ENCODE measurements around the gene PTPRE. TPM values are rescaled to one million over a fixed set of nuclear protein-coding genes. Genes with fewer than 3 reads are reported as not detected.
"Not testable (repeated sequence)": the region's sequence is repeated elsewhere in the genome, so short reads cannot be mapped to it uniquely, and the experiment has no call there.

The PTPRE gene
- total RNA-seq, 1 experiment from 2014 or later: 20.4 TPM

DNA sequence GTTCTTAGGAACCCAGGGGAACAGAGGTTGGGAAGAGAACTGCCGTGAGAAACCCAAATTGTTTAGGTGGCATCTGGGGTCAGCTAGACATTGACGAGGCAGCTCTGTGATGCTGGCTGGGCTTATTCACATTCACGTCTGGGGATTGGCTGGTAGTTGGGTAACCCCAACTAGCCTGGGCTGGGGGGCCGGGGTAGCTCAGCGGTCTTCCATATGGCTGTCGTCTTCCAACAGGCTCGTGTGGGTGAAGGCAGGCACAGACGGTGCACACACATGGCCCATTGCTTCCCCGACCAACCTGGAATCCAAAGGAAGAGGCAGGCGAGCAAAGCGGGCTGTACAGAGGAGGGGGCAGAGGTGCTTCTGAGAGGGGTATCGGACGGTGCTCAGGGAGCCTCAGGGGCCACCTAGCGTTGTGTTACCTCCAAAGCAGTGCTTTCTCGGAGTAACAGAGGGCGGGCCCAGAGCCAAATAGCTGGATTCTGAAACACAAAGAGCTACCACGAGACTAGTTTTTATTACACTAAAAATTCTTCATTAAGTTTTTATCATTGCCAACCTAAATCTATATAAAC, 184.8 kb downstream of the PTPRE start:
- no peaks in the 10 kb centered on the region for H4K20me1 ChIP-seq (ENCODE audit: insufficient read depth, low read depth, low read length)
- no peaks in the 10 kb centered on the region for H3K36me3 ChIP-seq (ENCODE audit: insufficient read depth, low read length)
- no peaks in the 10 kb centered on the region for H3K79me2 ChIP-seq (ENCODE audit: low read length)
- peaks cover 9% of the 10 kb centered on the region for H3K4me1 ChIP-seq (ENCODE audit: low read length)
- no peak overlapping the region for H3K27ac ChIP-seq (ENCODE audit: low read length)
- no peaks in the 10 kb centered on the region for H3K9me2 ChIP-seq (replicated peaks; ENCODE audit: insufficient read depth, low read length)
- H3K27me3 ChIP-seq (ENCODE audit: low read length): no peaks in the 10 kb centered on the region
- peak; percentile 48 for DNase-seq
- no peak overlapping the region for H3K4me2 ChIP-seq (ENCODE audit: low read depth, low read length, poor library complexity, severe bottlenecking)
- no peaks in the 10 kb centered on the region for H3K9me3 ChIP-seq (ENCODE audit: low read length)
- H3K9ac ChIP-seq (ENCODE audit: low read length): no peak overlapping the region
- no peak overlapping the region for H2AFZ ChIP-seq (ENCODE audit: low read length)
- H3K4me3 ChIP-seq (ENCODE audit: low read length): no peak overlapping the region

- H2AFZ ChIP-seq (ENCODE audit: low read length): no peak overlapping the region
- no peak overlapping the region for H3K4me3 ChIP-seq (ENCODE audit: low read length)
- no peaks in the 10 kb centered on the region for H3K36me3 ChIP-seq (ENCODE audit: insufficient read depth, low read length)
- H3K9me2 ChIP-seq (replicated peaks; ENCODE audit: insufficient read depth, low read length): no peaks in the 10 kb centered on the region
- no peaks in the 10 kb centered on the region for H3K27me3 ChIP-seq (ENCODE audit: low read length)
- H4K20me1 ChIP-seq (ENCODE audit: insufficient read depth, low read depth, low read length): no peaks in the 10 kb centered on the region
- H3K4me2 ChIP-seq (ENCODE audit: low read depth, low read length, poor library complexity, severe bottlenecking): no peak overlapping the region
- no peak overlapping the region for H3K9ac ChIP-seq (ENCODE audit: low read length)
- H3K4me1 ChIP-seq (ENCODE audit: low read length): peaks cover 6% of the 10 kb centered on the region
- no peak overlapping the region for H3K27ac ChIP-seq (ENCODE audit: low read length)
- no peak for DNase-seq
- no peaks in the 10 kb centered on the region for H3K79me2 ChIP-seq (ENCODE audit: low read length)
- H3K9me3 ChIP-seq (ENCODE audit: low read length): no peaks in the 10 kb centered on the region
Measured at GRCh38 chr10:128092454-128092853, 185.6 kb downstream of the PTPRE start.

GRCh38 chr10:128094596-128094995, 187.7 kb downstream of the PTPRE start:
- H3K36me3 ChIP-seq (ENCODE audit: insufficient read depth, low read length): peaks cover 12% of the 10 kb centered on the region; the same call in 1 of the 2 replicates
- not testable (repeated sequence) for H3K9me3 ChIP-seq (ENCODE audit: low read length); H3K27me3 ChIP-seq (ENCODE audit: low read length); H2AFZ ChIP-seq (ENCODE audit: low read length); DNase-seq; H3K4me1 ChIP-seq (ENCODE audit: low read length); H3K27ac ChIP-seq (ENCODE audit: low read length); H3K9me2 ChIP-seq (replicated peaks; ENCODE audit: insufficient read depth, low read length); H3K4me3 ChIP-seq (ENCODE audit: low read length); H3K9ac ChIP-seq (ENCODE audit: low read length); H3K79me2 ChIP-seq (ENCODE audit: low read length); H4K20me1 ChIP-seq (ENCODE audit: insufficient read depth, low read depth, low read length); H3K4me2 ChIP-seq (ENCODE audit: low read depth, low read length, poor library complexity, severe bottlenecking)

GRCh38 chr10:128095027-128095752, 188.3 kb downstream of the PTPRE start:
- DNase-seq: peak; percentile 46
- Histone ChIP-seq H3K4me2 (ENCODE audit: low read depth, low read length, poor library complexity, severe bottlenecking) (no peak overlapping the region), H2AFZ (ENCODE audit: low read length) (no peak overlapping the region), H3K4me3 (ENCODE audit: low read length) (no peak overlapping the region), H4K20me1 (ENCODE audit: insufficient read depth, low read depth, low read length) (no peaks in the 10 kb centered on the region), H3K9me2 (replicated peaks; ENCODE audit: insufficient read depth, low read length) (no peaks in the 10 kb centered on the region), H3K79me2 (ENCODE audit: low read length) (no peaks in the 10 kb centered on the region), H3K9ac (ENCODE audit: low read length) (no peak overlapping the region), H3K36me3 (ENCODE audit: insufficient read depth, low read length) (peaks cover 18% of the 10 kb centered on the region; the same call in 1 of the 2 replicates), H3K27me3 (ENCODE audit: low read length) (no peaks in the 10 kb centered on the region), H3K9me3 (ENCODE audit: low read length) (no peaks in the 10 kb centered on the region), H3K27ac (ENCODE audit: low read length) (no peak overlapping the region), H3K4me1 (ENCODE audit: low read length) (no peaks in the 10 kb centered on the region)

DNA sequence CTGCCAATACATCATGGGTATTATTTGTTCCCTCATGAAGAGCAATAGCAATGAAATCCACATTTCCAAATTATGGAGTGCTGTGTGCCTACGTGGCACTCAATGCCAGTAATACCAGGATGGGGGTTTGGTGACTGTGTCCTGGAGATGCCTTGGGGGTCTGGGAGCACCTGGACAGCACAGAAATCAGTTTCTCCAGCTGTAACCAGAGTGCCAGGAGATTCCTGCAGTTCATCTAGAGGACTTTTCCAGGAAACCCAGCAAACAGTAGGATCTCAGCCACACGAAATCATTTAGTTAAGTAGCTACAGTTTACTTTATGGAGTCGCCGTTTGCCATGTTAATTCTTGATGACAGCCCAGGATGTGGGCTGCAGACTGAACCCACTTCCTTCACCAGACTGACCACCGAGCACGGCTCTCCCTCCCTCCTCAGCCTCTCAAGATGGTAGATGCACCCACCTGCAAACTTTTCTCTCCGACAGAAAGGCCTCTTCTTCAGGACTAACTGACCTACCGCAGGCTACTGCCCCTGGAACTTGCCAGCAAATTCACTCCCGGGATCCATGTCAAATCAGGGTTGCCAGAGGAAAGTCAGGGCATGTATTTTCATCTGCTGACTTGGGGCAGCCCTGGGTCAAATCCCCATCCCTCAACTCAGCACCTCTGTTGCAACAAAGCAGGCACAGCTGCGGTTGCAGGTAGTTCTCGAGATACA, 189.0 kb downstream of the PTPRE start:
- peaks cover 24% of the 10 kb centered on the region; the same call in 1 of the 2 replicates for H3K36me3 ChIP-seq (ENCODE audit: insufficient read depth, low read length)
- H3K9me3 ChIP-seq (ENCODE audit: low read length): no peaks in the 10 kb centered on the region
- H4K20me1 ChIP-seq (ENCODE audit: insufficient read depth, low read depth, low read length): no peaks in the 10 kb centered on the region
- H3K4me2 ChIP-seq (ENCODE audit: low read depth, low read length, poor library complexity, severe bottlenecking): no peak overlapping the region
- H3K27me3 ChIP-seq (ENCODE audit: low read length): no peaks in the 10 kb centered on the region
- DNase-seq: no peak
- H3K27ac ChIP-seq (ENCODE audit: low read length): no peak overlapping the region
- no peaks in the 10 kb centered on the region for H3K4me1 ChIP-seq (ENCODE audit: low read length)
- H2AFZ ChIP-seq (ENCODE audit: low read length): no peak overlapping the region
- H3K79me2 ChIP-seq (ENCODE audit: low read length): no peaks in the 10 kb centered on the region
- no peak overlapping the region for H3K4me3 ChIP-seq (ENCODE audit: low read length)
- no peaks in the 10 kb centered on the region for H3K9me2 ChIP-seq (replicated peaks; ENCODE audit: insufficient read depth, low read length)
- no peak overlapping the region for H3K9ac ChIP-seq (ENCODE audit: low read length)

DNA sequence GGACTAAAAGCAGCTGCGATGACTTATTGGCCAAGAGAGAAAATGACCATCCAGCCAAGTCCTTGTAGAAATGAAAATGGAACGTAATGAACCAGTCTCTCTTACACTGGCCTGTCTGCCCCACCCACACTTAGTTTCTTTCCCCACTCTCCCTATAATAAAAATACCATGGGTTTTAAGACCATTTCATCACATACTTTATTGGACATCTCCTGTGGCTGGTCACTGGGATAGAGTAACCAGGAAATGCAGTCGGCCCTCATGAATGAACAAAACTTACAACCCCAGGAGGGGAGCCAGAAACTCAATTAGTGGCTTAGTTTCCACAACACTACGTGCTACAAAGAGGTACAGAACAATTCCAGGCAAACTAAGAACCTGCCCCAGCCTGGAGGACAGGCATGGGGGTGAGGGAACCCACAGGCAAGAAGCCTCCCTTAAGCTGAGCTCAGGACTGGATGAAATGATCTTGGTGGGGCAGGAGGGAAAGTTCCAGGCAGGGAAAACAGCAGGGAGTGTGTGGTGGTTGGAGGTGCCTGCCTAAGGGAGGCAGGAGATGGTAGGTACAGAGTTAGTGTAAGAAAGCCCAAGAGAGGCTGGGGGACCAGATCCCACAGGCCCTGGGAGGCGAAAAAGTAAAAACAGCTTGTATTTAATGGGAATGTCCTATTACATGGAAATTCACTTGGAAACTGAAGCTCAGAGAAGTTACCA, 189.7 kb downstream of the PTPRE start:
- no peak for DNase-seq
- H3K4me3 ChIP-seq (ENCODE audit: low read length): no peak overlapping the region
- H2AFZ ChIP-seq (ENCODE audit: low read length): no peak overlapping the region
- peaks cover 31% of the 10 kb centered on the region; the same call in 1 of the 2 replicates for H3K36me3 ChIP-seq (ENCODE audit: insufficient read depth, low read length)
- H3K27ac ChIP-seq (ENCODE audit: low read length): no peak overlapping the region
- no peaks in the 10 kb centered on the region for H4K20me1 ChIP-seq (ENCODE audit: insufficient read depth, low read depth, low read length)
- no peak overlapping the region for H3K9ac ChIP-seq (ENCODE audit: low read length)
- no peaks in the 10 kb centered on the region for H3K4me1 ChIP-seq (ENCODE audit: low read length)
- H3K9me2 ChIP-seq (replicated peaks; ENCODE audit: insufficient read depth, low read length): no peaks in the 10 kb centered on the region
- H3K4me2 ChIP-seq (ENCODE audit: low read depth, low read length, poor library complexity, severe bottlenecking): no peak overlapping the region
- no peaks in the 10 kb centered on the region for H3K27me3 ChIP-seq (ENCODE audit: low read length)
- H3K79me2 ChIP-seq (ENCODE audit: low read length): no peaks in the 10 kb centered on the region
- no peaks in the 10 kb centered on the region for H3K9me3 ChIP-seq (ENCODE audit: low read length)

- DNase-seq: no peak
- Histone ChIP-seq H3K79me2 (ENCODE audit: low read length) (no peaks in the 10 kb centered on the region), H3K9me3 (ENCODE audit: low read length) (no peaks in the 10 kb centered on the region), H3K27ac (ENCODE audit: low read length) (no peak overlapping the region), H3K36me3 (ENCODE audit: insufficient read depth, low read length) (peaks cover 42% of the 10 kb centered on the region; the same call in 1 of the 2 replicates), H3K9ac (ENCODE audit: low read length) (no peak overlapping the region), H4K20me1 (ENCODE audit: insufficient read depth, low read depth, low read length) (no peaks in the 10 kb centered on the region), H3K4me3 (ENCODE audit: low read length) (no peak overlapping the region), H3K4me2 (ENCODE audit: low read depth, low read length, poor library complexity, severe bottlenecking) (no peak overlapping the region), H3K9me2 (replicated peaks; ENCODE audit: insufficient read depth, low read length) (no peaks in the 10 kb centered on the region), H2AFZ (ENCODE audit: low read length) (no peak overlapping the region), H3K4me1 (ENCODE audit: low read length) (no peaks in the 10 kb centered on the region), H3K27me3 (ENCODE audit: low read length) (no peaks in the 10 kb centered on the region)
Measured at GRCh38 chr10:128097783-128098182, 190.9 kb downstream of the PTPRE start.

- H3K36me3 ChIP-seq (ENCODE audit: insufficient read depth, low read length): peaks cover 42% of the 10 kb centered on the region; the same call in 1 of the 2 replicates
- H3K4me3 ChIP-seq (ENCODE audit: low read length): no peak overlapping the region
- no peak for DNase-seq
- H3K9me3 ChIP-seq (ENCODE audit: low read length): no peaks in the 10 kb centered on the region
- no peaks in the 10 kb centered on the region for H3K27me3 ChIP-seq (ENCODE audit: low read length)
- no peak overlapping the region for H3K27ac ChIP-seq (ENCODE audit: low read length)
- no peaks in the 10 kb centered on the region for H3K9me2 ChIP-seq (replicated peaks; ENCODE audit: insufficient read depth, low read length)
- H3K9ac ChIP-seq (ENCODE audit: low read length): no peak overlapping the region
- H3K4me2 ChIP-seq (ENCODE audit: low read depth, low read length, poor library complexity, severe bottlenecking): no peak overlapping the region
- no peaks in the 10 kb centered on the region for H4K20me1 ChIP-seq (ENCODE audit: insufficient read depth, low read depth, low read length)
- no peak overlapping the region for H2AFZ ChIP-seq (ENCODE audit: low read length)
- H3K79me2 ChIP-seq (ENCODE audit: low read length): no peaks in the 10 kb centered on the region
- no peaks in the 10 kb centered on the region for H3K4me1 ChIP-seq (ENCODE audit: low read length)
Measured at GRCh38 chr10:128098631-128099030, 191.7 kb downstream of the PTPRE start.
